Jurkat, Clone E6-1 (cell line): Measurements from ENCODE around the gene SLC26A3.

Source experiments
- DNase-seq: peaks from one replicate; pipeline ENCODE4 v3.0.0-alpha.2; 2011; ENCODE audit warnings: low read depth, low spot score
- H3K4me3 ChIP-seq: 2 replicates; pipeline ENCODE4 v1.5.1; 2011; ENCODE audit warnings: mild to moderate bottlenecking, low read length, control low read depth, moderate library complexity

The SLC26A3 gene

DNA sequence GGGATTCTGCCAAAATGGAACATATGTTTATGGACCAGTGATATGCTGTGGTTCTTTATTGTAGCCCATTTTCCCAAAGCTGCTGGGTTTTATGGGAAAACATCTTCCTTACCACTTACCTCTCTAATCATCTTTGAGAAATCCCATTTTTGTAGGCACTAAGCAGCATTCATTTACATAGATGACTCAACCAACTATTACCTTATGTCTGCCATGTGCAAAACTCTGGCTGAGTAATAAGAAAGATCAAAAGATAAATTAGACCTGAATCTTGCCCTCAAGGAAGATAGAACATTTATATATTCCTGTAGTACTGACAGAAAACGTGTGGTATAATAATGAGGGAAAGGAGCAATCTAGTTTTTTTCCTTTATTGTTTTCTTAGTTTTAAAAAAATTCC, 34.8 kb downstream of the SLC26A3 start:
- no peak for DNase-seq
- no peak overlapping the region for H3K4me3 ChIP-seq

DNA sequence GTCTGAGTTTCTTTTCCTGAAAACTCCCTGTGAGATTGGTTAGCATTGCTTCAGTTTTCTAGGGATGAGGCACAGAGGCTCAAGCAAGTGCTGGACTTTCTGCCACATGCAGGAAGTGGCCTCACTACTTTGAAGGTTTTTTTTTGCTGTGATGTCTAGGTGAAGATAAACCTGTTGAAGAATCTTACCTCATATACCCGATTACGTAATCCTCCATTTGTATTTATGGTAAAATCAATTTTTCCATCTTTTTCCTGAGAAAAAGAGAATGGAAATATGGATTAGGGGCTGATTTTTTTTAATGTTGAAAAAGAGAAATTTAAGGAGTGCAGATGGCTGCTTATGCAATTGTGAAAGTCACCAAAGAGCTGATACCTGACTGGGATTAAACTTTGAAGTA, 35.6 kb downstream of the SLC26A3 start:
- DNase-seq, result no peak
- no peak overlapping the region for H3K4me3 ChIP-seq

DNA sequence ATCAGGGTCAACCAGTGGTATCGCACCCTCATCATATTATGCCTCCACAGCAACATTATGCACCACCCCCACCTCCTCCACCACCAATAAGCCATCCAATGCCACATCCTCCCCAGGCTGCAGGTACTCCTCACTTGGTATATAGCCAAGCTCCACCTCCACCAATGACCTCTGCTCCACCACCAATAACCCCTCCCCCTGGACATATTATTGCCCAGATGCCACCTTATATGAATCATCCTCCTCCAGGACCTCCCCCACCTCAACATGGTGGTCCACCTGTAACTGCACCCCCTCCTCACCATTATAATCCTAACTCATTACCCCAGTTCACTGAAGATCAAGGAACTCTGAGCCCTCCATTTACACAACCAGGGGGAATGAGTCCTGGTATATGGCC, 44.4 kb downstream of the SLC26A3 start:
- H3K4me3 ChIP-seq, result no peak overlapping the region
- DNase-seq, result no peak

DNA sequence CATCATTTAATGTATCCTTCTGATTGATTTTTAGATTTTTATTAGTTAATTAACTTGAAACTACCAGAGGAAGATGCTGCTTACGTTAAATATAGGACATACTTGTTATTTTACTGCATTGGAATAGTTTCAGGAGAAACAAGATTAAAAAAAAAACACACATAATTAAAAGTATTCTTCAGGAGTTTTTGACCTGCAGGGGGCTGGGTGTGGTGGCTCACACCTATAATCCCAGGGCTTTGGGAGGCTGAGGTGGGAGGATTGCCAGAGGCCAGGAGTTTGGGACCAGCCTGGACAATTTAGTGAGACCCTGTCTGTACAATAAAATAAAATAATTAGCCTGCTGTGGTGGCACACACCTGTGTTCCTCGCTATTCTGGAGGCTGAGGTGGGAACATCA, 48.4 kb downstream of the SLC26A3 start:
- no peak for DNase-seq
- H3K4me3 ChIP-seq, result no peak overlapping the region

DNA sequence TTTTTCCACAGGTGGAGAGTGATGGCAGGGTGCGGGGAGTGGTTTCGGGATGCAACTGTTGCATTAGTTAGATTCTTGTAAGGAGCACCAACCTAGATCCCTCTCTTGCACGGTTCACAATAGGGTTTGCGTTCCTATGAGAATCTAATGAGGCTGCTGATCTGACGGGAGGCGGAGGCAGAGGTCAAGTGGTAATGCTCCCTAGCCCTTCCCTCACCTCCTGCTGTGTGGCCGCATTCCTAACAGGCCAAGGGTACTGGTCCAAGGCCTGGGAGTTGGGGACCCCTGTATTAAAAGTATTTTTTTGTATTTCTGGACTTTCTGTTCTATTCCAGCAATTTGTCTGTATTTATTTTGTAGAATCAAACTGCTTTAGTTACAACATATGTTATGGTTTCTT, 51.9 kb downstream of the SLC26A3 start:
- no peak for DNase-seq
- H3K4me3 ChIP-seq, result no peak overlapping the region

DNA sequence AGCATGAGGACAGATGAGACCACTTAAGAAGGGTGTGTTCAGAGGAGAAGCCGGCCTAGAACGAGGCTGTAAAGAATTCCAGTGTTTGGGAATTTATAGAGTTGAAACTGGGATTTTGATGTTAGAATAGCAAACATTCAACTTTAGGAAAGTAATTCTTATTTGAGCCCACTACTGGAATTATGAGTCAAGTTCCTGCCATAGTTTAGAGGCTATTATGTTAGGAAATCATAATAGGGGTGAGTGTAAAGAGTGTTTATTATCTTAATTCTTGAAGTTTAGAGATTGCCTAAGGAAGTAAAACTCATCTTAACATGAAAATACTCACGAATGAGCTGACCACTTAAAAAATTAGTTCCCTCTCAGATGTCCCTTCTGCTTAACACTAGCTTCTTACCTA, 57.0 kb downstream of the SLC26A3 start:
- DNase-seq, result no peak
- no peak overlapping the region for H3K4me3 ChIP-seq

DNA sequence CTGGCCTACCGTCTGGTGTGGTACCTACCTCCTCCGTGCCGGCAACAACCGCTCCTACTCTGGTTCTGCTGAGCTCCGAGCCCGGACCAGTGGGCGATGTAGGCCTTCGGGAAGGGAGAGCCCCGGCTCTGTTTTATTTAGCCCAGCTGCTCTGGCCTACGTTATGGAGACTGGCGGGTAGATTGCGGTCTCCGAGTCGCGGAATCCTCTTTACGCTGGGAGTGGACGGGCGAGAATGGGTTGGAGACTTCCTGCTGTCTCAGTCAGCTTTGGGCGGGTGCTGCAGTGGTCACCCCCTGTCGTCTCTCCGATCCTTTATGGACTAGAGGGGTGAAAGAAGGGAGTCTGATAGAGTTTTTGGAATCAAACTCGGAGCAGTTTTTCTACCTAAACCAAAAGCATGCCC, 58.7 kb downstream of the SLC26A3 start:
- no peak for DNase-seq
- H3K4me3 ChIP-seq, result peak overlapping the region; percentile 90

DNA sequence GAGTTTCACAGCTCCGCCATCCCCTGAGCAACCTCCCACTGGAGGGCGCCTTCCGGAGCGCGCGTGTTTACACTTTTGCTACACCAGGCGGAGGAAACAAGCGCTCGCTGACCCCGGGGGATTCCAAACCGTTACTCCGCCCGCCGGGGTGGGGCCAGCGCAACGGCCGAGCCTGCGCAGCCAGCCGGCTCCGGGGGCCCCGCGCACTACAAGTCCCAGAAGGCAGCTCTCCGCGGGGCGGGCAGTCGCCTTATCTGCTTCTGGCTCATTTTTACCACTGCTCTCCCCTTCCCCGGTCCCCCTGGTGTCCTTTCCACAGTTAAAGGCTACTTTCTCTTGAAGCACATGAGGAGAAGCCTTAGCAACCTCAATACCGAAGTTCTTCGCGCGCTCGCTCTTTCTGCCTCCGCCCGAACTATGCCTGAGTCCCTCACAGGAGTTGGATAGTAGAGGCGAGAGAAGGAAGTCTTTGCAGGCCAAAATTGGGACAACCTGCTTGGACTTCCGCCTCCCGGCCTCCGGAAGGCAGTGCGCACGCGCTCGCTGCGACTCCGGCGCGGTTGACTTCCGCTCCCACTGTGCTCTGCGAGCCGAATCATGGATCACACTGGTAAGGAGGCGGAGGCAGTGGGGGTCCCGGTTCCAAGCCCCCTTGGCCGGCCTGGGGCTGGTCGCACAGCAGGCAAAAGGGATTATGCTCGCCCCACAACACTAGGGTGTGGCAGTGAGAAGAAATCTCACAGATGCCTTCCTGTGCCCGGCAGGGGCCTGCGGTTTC, 59.3 kb downstream of the SLC26A3 start, which contains the start of gene CBLL1:
Gene CBLL1, plus strand, starts transcription at position 576 of the 778 bp plus-strand sequence. Its CDS starts 22 bp downstream, at position 598.
- peak; percentile 93 for DNase-seq
- H3K4me3 ChIP-seq, result peak within 1 kb of the TSS; percentile 90

DNA sequence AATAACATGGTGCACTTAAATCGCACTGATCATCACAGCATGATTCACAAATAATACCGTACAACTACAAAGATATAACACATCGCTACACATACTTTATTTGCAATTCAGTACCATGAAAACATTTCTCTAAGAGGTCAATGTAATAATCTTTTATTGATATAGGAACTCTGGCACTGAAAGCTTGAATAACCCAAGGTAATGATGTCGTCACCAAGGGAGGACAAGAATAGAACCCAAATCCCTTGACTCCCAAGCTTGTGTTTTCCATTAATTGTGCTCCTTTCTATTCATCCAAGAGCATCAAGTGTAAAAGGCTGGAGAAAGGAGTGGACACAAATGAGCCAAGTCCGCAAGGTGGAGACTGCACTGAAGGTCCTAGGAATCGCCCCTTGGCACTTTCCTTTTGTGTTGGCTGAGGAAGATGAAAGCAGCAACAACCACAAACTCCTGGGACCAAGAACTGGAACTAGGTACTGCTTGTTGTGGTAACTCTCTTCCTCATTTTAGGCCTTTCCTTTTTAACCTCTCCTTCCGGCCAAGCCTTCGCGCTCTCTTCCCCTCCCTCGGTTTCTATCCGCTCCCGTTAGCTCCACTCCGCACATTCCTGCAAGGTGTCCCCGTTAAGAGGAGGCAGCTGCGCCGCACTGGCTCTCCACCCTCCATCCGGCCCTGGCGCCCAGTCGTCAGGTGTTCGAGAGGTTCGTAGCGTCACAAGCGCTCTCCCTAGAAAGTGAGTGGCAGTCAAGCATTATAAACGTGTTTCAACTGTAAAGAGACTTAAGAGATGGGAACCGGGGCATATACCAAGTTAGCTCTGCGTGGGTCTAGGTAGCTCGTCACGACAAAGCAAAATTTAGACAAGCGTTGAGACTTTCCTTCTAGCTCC, 60.1 kb downstream of the SLC26A3 start:
- peak overlapping the region; percentile 90 for H3K4me3 ChIP-seq
- no peak for DNase-seq

DNA sequence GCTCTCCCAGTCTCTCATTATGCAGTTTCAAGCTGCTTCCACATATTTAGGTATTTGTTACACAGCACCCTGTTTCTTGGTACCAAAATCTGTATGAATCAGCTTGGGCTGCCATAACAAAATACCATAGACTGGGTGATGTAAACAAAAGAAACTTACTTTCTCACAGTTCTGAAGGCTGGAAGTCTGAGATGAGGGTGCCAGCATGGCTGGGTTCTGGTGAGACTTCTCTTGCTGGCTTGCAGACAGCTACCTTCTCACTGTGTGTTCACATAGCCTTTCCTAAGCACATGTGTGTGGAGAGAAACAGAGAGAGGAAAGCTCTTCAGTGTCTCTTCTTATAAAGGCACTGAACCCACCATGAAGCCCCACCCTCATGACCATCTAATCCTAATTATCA, 74.7 kb downstream of the SLC26A3 start:
- no peak for DNase-seq
- H3K4me3 ChIP-seq, result no peak overlapping the region

DNA sequence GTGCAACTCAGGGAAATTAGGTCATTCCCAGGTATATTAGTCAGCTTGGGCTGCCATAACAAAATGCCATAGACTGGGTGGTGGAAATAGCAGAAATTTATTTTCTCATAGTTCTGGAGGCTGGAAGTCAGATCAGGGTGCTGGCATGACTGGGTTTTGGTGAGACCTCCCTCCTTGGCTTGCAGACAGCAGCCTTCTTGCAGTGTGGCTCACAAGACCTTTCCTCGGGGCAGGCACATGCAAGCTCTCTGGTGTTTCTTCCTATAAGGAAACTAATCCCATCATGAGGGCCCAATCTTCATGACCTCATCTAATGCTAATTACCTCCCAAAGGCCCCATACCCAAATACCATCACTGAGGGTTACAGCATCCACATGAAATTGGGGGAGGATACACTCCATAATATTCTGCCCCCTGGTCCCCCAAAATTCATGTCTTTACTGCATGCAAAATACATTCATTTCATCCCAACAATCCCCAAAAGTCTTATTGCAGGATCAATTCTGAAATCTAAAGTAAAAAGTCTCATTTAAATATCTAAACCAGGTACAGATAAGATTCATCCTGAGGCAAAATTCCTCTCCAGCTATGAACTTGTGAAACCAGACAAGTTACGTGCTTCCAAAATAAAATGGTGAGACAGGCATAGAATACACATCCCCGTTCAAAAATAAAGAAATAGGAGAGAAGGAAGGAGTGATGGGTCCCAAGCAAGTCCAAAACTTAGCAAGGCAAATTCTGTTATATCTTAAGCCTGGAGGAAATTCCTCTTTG, 76.5 kb downstream of the SLC26A3 start:
- no peak for DNase-seq
- H3K4me3 ChIP-seq, result no peak overlapping the region

DNA sequence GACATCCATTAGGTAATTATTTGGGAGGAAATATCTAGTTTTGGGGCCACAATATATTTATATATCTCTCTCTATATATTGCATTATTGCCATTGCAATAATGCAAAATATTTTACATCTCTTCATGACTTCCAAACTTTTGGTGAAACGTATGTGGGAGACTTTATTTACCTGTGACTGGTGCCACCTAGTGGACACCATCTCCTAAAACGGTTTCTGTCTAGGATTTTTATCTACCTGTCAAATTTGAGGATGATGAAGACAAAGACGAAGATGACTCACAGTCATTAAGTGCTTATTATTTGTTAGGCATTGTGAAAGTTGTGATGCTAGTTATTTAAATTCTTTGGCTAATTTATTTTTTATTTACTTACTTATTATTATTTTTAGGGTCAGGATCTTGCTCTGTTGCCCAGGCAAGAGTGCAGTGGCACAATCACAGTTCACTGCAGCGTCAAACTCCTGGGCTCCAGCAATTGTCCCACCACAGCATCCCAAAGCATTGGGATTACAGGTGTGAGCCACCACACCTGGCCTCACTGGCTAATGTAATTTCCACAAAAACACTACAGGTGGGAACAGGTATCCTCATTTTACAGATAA, 77.8 kb downstream of the SLC26A3 start:
- peak; percentile 47 for DNase-seq

DNA sequence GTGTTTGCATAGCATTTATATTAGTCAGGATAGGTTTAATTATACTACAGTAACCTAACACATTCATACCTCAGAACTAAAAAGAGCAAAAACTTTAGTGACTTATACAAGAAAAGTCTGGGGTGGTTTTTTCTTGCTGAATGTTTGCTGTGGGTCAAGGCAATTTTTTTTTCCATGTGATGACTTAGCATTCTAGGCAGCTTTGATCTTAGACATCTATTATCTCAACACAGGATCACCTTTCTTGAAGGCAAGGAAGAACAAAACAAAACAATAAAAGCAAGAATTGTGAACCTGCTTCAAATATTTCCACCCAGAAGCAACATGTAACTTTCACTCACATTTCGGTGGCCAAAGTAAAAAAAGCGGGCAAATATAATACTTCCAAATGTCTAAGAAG, 79.8 kb downstream of the SLC26A3 start:
- no peak overlapping the region for H3K4me3 ChIP-seq
- no peak for DNase-seq

More for the DNA sequence above, 77.8 kb downstream of the SLC26A3 start:
- H3K4me3 ChIP-seq, result no peak overlapping the region

DNA sequence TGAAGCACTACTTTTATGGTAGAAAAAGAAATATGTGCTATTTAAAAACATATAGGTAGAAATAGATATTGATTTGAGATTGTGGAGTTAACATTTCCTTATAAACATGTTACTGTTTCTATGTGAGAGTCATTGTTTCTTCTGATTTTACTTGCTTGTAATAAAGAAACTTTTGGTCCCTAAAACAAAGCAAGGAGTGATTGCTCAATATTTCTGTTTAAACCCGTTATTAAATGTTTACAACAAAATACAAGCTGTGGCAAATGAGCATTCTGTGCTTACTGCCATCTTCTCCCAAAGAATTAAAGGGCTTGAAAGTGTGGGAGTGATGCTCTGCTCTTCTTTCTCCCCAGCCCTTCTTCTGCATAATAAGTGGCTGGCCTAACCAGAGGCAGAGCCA, 81.7 kb downstream of the SLC26A3 start:
- no peak overlapping the region for H3K4me3 ChIP-seq
- no peak for DNase-seq

DNA sequence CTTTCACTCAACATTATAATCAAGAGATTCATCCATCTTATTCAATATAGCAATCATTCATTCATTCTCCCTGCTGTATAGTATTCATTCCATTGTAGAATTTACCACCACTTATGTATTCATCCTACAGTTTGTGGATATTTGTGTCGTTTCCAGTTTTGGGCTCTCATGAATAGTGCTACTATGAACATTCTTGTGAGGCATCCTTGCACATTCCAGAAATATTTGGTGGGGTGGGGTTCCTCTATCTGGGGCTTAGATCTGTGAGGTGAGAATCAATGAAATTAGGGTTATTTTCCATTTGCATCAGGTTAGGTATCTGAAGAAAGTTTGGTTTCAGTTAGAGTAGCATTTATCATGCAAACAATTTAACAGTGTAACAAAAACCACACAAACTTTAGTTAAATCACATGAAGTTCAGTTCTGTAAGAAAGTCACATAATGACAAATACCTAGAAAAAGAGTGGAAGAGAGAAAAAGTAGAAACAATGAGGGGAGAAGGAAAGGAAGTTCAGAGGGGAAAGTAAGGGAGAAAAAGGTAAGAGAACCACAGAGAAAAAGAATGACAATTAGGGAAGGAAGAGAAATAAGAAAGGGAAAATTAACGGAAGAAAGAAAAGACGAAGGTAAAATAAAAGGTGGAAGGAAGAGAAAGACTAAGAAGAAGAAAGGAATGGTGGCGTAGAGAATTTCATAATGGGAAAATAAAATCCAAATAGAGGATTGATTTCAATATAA, 84.4 kb downstream of the SLC26A3 start:
- DNase-seq, result no peak
- no peak overlapping the region for H3K4me3 ChIP-seq

DNA sequence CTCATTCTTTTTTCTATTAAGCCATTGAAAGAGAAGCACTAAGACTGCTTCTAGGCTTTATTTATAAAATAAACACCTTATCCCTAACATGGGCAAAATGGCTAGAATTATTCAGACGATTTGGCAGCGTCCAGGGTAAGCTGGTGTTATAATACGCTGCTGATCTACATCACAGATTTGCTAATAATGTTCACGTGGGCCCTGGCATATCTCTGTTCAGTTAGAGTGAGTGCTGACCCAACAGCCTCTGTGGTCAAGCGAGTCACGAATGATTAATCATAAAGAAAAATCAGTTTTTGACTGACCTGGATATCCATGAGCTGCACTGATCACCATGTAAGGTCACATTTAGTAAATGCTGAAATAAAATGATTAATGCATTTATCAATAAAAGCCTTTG, 87.5 kb downstream of the SLC26A3 start:
- no peak for DNase-seq
- no peak overlapping the region for H3K4me3 ChIP-seq
